GM19395 (cell line): ENCODE results near the gene PTPRD.
A peak's percentile ranks its signal among the peaks of the same experiment; 100 is the strongest.

Source experiments
- ATAC-seq: cut with Tn5 transposase; IDR thresholded peaks from one replicate; pipeline ENCODE4 v1.9.1; 2021; ENCODE audit warnings: mild to moderate bottlenecking, moderate library complexity; ENCODE audit not compliant: unreplicated experiment

Gene PTPRD

DNA sequence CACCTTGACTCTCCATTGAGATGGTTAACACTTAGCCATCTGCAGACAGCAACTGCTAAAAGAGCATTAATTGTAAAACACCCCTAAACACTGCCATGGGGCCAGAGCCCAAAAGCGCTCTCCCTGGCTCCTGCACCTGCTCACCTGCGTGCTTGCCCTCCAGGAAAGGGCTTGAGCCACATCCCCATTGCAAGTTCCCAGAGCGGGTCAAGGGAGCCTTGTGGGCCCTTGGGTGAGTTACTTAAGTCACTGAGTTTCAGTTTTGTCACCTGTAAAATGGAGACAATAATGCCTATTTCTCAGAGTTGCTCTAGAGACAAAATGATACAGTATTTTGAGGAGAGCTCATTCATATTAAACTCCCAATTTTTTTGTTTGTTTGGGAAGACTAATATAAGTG is 967.8 kb downstream of the PTPRD start:
- ATAC-seq: no peak

- ATAC-seq: peak; percentile 90
Measured at GRCh38 chr9:9631284-9631683, 981.5 kb downstream of the PTPRD start.

DNA sequence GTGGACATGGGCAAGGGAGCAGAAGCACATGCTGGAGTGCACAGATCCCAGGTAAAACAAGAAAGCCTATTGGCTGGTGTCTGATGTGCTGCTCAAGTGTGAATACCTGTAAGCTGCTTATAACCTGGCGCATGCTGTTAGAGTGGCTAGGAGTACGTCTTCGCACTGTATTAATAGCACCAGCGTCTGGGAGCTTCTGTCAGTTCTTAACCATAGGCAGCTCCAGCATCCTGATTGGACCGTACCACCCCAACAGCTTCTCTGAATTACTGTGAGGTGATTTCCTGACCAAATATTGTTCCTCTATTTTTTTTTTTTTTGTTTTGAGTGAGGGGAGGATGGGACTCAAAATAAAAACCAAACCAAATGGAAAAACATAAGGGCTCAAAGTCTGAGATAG is 987.6 kb downstream of the PTPRD start:
- no peak for ATAC-seq

- ATAC-seq: no peak
Measured at GRCh38 chr9:9623506-9623905, 989.3 kb downstream of the PTPRD start.

DNA sequence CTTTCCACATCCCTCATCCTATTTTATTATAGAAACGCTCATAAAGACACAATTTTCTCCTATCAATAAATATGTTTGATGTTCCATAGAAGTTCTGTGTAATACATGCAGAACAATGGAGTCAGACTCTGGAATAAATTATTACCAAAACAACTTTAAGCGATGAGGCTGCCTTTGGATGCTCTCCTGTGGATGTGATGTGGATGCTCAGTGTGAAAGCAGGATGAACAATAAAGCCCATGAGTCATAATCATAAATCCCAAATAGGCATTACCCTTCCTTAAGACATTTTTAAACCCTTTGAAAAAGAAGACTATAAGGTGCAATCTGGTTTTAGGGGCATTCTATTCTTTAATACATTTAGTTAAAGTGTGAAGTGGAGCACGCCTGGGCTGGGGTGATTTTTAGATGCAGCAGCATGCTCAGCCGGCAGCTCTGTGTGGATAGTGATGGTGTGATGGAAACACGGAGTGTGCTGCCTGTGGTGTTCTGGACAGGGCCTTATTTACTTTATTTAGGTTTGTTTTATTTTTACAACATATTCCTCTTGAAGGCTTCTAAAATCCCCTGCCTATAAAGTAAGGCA is 991.4 kb downstream of the PTPRD start:
- no peak for ATAC-seq

DNA sequence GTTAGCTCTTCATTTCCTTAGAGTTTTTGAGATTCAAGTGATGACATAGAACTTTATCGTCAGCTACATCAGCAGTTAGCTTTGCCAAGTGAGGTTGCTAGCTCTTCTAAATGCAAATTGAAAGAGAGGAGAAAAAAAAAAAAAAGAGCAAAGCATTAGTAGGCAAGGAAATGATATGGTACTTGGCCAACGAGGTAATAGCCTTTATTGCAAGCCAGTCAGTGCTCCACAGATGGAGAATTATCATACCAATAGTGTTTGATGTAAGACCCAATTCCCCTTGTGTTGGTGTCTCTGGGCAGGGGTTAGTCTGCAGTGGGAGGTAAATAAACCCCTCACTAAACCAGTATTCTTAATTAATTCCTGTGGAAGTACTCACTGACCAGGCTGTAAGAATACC is 992.1 kb downstream of the PTPRD start:
- no peak for ATAC-seq

- ATAC-seq: no peak
Measured at GRCh38 chr9:9615086-9615485, 997.7 kb downstream of the PTPRD start.

DNA sequence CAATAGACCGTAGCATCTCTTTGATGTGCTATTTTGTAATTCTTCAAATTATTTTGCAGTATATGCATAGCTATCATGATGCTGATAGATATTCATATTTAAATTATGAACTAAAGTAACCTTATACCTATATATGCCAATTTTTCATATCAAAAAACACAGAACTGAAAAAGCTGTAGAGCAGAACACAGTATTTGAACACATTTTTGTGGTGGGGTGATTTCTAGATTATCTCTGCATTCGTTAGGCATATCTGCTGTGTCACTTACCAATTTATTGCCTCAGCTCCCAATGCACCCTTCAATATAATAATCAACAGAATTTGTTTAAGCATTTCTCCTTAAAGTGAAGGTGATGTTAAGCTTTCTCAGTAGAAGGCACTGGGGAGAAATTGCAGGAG is 998.2 kb downstream of the PTPRD start:
- ATAC-seq: no peak

DNA sequence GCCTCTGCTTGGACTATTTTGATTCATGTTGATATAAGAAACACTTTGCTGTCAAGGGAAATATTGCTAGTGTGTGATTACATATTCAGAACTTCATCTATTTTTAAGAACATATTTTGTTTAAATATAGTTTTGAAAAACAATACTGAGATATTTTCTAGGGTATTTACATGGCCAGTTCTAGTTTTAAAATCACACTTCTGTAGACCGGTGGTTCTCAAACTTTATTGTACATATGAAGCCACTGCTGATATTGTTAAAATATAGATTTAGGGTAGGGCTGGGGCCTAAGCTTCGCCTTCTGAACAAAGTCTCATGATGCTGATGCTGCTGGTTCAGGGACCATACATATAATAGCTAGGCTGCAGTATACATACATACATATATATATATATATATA is 1000.0 kb downstream of the PTPRD start:
- ATAC-seq: peak; percentile 50

DNA sequence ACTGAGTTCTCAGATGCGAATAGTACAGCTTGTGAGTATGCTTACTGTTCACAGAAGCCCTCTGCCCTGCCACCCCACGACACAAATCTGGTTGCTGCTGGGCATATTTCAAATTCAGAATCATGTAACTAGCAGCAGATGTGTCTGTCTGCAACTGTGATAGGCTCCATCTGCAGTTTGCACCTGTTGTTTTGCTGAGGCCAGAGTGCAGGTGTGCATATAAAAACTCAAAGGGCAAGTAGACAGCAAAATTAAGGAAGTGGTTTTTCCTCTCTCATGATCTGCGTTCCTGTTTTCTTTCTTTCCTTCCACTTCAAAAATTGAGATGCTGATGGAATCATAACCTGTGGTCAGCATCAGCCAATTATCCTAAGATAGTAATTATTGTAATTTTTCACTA is 1000.5 kb downstream of the PTPRD start:
- ATAC-seq: peak; percentile 85

DNA sequence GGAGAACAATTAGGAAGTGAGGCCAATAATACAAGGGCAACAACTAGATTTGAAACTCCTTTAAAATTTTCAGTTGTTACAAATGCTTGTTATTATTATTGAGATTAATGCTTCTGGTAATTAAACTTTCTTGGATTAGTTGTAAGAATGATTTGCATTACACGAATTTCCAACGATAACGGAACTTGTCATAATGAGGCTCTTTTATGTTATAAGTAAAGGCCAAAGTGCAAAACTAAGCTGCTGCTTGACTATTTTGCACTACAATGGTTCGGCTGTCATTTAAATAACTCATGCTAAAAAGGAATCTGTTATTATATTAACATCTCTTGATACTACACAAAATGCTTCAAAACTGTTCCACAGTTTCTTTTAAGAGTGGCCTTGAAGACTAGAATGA is 1007.1 kb downstream of the PTPRD start:
- no peak for ATAC-seq

DNA sequence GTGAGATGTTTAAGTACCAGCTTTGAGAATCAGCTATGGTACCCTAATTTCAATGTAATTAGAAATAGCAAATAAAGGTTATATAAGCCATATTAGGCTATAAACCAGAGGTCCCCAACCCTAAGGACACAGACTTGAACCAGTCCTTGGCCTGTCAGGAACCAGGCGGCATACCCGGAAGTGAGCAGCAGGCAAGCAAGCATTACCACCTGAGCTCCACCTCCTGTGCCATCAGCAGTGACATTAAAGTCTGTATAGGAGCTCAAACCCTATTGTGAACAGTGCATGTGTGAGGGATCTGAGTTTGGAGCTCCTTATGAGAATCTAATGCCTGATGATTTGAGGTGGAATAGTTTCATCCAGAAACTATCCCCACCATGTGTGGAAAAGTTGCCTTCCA is 1009.5 kb downstream of the PTPRD start:
- ATAC-seq: no peak

- no peak for ATAC-seq
Measured at GRCh38 chr9:9598723-9599122, 1014.1 kb downstream of the PTPRD start.

DNA sequence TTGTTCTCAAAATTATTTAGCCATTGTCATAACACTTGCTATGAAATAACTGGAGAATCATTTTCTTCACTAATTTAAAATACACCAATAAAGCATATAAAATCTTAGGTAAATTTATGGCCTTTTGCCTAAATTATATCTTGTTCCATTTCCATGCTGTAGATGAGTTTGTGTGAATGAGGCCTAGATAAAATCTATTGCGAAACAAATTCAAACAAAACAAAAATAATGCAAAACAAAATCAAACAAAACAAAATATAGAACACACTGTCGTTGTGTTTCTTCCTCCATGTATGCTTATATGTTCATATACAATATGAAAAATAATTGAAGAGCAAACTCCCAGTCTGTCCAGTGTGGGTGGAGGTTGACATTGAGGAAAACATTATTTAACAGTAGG is 1020.7 kb downstream of the PTPRD start:
- no peak for ATAC-seq

- peak; percentile 69 for ATAC-seq
Measured at GRCh38 chr9:9585920-9586319, 1026.9 kb downstream of the PTPRD start.

GRCh38 chr9:9574080-9574479 is 1038.7 kb downstream of the PTPRD start:
- no peak for ATAC-seq

DNA sequence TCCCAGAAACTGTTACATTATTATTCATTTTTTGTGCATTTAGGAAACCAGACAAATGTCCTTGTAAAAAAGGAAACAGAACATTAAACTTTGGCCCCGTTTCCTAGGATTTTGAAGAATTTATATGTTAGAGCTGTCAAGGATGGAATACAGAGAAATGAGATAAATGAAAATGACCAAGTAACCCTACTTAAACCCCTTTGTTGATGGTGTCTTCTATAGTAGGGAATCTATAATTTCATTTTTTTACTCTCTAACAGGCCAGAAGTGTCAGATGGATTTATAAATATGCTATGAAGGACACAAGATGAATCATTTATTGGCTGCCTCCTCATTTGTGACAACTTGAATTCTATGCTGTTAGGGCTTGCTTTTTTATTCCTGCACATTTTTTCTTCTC is 1047.1 kb downstream of the PTPRD start:
- no peak for ATAC-seq

- ATAC-seq: no peak
Measured at GRCh38 chr9:9563817-9564216, 1049.0 kb downstream of the PTPRD start.

GRCh38 chr9:9560382-9561035 is 1052.3 kb downstream of the PTPRD start:
- no peak for ATAC-seq

GRCh38 chr9:9558907-9559306 is 1053.9 kb downstream of the PTPRD start:
- no peak for ATAC-seq

DNA sequence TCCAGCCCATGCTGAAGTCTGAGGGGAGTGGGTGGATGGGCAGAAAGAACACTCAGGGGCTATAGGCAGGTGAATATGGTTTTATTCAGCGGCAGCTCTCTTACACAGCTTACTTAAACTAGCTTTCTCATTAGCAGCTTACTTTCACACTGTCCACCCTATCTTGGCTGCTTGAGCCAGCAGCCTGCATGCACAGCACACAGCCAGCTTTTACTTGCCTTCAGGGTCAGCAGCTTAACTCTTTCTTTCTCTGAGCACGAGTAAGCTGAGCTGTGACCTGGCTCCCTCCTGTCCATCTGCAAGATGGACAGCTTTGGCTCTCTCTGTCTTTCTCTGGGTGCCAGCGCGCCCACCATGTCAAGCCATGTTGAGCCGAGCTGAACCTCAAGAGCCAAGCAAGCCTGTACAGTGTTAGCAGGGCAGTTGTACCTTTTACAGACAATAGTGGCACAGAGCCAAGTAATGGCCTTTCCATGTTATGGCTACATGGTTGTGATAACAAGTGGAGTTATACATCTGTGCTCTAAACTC is 1054.9 kb downstream of the PTPRD start:
- ATAC-seq: no peak

DNA sequence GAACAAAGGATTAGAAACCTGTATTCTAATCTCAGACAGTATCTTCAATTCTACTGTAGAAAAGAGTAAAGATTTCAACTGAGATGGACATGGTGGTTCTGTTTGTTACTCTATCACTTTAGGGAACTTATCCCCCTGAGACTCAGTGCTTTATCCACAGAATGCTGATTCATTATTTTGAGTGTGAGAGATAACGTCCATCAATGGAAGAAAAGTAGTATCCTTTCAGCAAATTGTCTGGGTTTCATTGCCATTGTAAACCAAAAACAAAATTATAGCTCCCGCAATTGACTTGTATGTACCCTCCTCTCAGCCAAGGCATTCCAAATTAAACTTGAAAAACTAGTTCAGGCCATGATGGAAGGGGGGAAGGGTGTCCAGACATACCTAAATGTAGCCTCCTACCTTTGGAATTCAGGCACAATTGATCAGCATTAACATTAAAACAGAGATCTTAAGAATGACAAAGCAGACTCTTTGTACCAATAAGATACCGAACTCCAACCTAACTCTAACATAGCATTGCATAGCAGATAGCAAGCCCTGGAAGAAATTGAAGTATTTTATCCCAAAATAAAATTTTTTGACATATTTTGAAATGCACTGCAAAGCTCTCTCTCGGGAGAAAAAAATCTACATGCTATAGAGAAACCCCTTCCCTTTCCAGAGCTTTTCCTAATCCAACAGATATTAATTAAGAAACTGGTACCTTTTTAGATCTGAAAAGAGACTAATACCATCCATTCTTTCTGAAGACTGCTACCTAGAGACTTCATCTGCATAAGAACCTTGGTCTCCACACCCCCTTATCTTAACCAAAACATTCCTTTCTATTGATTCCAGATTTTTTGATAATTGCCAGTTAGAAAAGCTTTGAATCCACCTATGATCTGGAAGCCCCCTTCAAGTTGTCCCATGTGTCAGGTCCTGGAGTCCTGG is 1055.7 kb downstream of the PTPRD start:
- ATAC-seq: no peak
